ENCODE data around the gene TIE1.

The TIE1 gene

DNA sequence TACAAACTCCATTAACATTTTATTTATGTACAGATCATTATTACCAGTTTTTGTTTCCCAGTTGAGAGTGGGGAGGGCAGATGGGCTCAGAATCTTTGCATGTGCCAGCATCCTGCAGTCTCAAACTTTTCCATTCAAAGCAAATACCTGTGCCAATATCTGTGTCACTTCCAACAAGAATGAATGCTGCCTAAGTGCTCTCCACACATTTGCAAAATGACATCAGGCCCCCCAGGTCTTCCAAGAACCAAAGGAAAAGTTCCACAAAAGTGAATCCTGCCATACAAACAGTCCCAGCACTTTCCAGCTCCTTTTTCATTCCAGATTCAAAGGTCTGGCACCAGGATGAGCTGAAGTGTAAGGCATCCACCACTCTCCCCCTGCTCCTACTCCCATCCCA lies 1.7 kb upstream of the TIE1 start:
- no peak for DNase-seq (ENCODE audit: low spot score)
- in situ Hi-C loops (cut with MboI; ENCODE audit: low pct_unique_long_range_greater_than_20kb, low sequenced_read_pairs, unreplicated experiment) = no loop called here
- TF ChIP-seq CTCF (IDR thresholded peaks at IDR 0.05; ENCODE audit: extremely low read depth, insufficient read depth, missing control alignments) = no peak

DNA sequence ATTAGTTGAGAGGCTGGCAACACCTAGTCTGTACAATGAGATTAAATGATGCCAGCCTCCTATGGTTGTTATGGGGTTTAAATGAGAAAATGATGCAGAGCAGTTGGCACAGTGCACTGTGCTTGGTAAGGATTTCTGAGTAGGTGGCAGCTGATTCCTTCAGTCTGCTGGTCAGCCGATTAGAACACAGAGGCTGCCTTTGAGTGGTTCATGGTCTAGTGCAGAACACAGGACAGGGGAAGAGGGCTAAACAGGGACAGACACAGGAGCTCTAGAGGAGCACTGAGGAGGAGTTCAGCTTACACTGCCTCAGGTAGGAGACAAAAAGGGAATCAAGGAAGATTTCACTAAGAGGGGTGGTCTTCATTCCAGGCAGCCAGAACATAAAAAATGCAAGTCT lies 1.4 kb downstream of the TIE1 start:
- in situ Hi-C loops (cut with MboI; ENCODE audit: low pct_unique_long_range_greater_than_20kb, low sequenced_read_pairs, unreplicated experiment) = no loop called here
- DNase-seq (ENCODE audit: low spot score) = no peak
- TF ChIP-seq CTCF (IDR thresholded peaks at IDR 0.05; ENCODE audit: extremely low read depth, insufficient read depth, missing control alignments) = no peak

- TF ChIP-seq CTCF (IDR thresholded peaks at IDR 0.05; ENCODE audit: extremely low read depth, insufficient read depth, missing control alignments) = no peak
- in situ Hi-C loops (cut with MboI; ENCODE audit: low pct_unique_long_range_greater_than_20kb, low sequenced_read_pairs, unreplicated experiment) = no loop called here
- no peak for DNase-seq (ENCODE audit: low spot score)
Observed at GRCh38 chr1:43302721-43303470, 2.1 kb downstream of the TIE1 start.

GRCh38 chr1:43303471-43304313 lies 2.9 kb downstream of the TIE1 start:
- in situ Hi-C loops (cut with MboI; ENCODE audit: low pct_unique_long_range_greater_than_20kb, low sequenced_read_pairs, unreplicated experiment) = no loop called here
- DNase-seq (ENCODE audit: low spot score) = no peak
- TF ChIP-seq CTCF (IDR thresholded peaks at IDR 0.05; ENCODE audit: extremely low read depth, insufficient read depth, missing control alignments) = no peak

DNA sequence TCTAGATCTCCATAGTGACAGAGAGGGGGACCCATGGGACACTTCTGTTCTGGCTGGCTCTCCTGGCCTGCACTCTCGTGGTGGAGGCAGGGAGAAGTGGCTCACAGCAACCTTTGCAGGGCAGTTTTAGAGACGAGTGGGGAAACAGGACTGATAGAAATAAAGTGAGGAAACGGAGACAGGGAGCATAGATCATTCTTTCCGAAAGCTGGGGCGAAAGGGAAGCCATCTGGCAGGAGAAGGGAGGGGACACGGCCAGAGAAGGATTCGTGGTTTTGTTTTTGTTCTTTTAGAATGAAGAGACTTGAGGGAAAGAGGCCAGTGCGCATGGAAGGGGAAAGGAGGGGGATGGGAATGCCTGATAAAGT lies 3.5 kb downstream of the TIE1 start:
- TF ChIP-seq CTCF (IDR thresholded peaks at IDR 0.05; ENCODE audit: extremely low read depth, insufficient read depth, missing control alignments) = no peak
- in situ Hi-C loops (cut with MboI; ENCODE audit: low pct_unique_long_range_greater_than_20kb, low sequenced_read_pairs, unreplicated experiment) = no loop called here
- no peak for DNase-seq (ENCODE audit: low spot score)

- in situ Hi-C loops (cut with MboI; ENCODE audit: low pct_unique_long_range_greater_than_20kb, low sequenced_read_pairs, unreplicated experiment) = no loop called here
- DNase-seq (ENCODE audit: low spot score) = no peak
- no peak for TF ChIP-seq CTCF (IDR thresholded peaks at IDR 0.05; ENCODE audit: extremely low read depth, insufficient read depth, missing control alignments)
Observed at GRCh38 chr1:43304771-43305300, 4.1 kb downstream of the TIE1 start.
